MM.1S (cell line): ENCODE measurements around the gene ZNF431.

ENCODE experiments used
- EZH2phosphoT487 ChIP-seq: fragments of 300-600 bp; sonication (generic); IDR thresholded peaks from 2 replicates; pipeline ENCODE4 v1.6.1; 2018; ENCODE audit warnings: antibody characterized with exemption, low read length
- TF ChIP-seq, protein P1 (sequence below): fragments of 300-600 bp; sonication (generic); IDR thresholded peaks from 2 replicates; pipeline ENCODE4 v1.5.1; 2016; ENCODE audit warnings: antibody characterized with exemption, low read length, mixed read lengths

DNA sequence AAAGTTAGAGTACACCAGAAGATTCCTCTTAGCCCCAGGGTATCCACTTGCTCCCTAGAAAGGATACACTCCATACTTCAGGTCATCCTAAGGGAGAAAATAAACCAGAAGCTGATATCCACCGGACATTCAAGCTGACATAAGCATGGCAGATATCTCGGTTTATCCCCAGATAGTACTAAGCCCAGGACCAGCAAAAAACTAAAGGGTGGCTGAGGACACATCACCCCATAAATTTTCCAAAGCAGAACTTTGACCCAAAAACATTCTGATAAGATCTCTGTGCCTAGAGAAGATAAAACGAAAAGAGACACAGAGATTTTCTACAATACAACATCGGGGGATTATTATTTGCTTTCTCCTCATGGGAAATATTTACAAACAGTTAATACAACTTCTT is 13.9 kb upstream of the ZNF431 start:
- TF ChIP-seq, protein P1, sequence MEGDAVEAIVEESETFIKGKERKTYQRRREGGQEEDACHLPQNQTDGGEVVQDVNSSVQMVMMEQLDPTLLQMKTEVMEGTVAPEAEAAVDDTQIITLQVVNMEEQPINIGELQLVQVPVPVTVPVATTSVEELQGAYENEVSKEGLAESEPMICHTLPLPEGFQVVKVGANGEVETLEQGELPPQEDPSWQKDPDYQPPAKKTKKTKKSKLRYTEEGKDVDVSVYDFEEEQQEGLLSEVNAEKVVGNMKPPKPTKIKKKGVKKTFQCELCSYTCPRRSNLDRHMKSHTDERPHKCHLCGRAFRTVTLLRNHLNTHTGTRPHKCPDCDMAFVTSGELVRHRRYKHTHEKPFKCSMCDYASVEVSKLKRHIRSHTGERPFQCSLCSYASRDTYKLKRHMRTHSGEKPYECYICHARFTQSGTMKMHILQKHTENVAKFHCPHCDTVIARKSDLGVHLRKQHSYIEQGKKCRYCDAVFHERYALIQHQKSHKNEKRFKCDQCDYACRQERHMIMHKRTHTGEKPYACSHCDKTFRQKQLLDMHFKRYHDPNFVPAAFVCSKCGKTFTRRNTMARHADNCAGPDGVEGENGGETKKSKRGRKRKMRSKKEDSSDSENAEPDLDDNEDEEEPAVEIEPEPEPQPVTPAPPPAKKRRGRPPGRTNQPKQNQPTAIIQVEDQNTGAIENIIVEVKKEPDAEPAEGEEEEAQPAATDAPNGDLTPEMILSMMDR = no peak
- TF ChIP-seq EZH2phosphoT487 = no peak
